CD4-positive, alpha-beta T cell (primary cell): ENCODE data around the gene ETF1. TPM values are rescaled to one million over a fixed set of nuclear protein-coding genes. Genes with fewer than 3 reads are reported as not detected.

Experiments
- ATAC-seq: fragments of 200-7000 bp; cut with Tn5 transposase; one replicate; pipeline ENCODE4 v1.10.0; 2022; ENCODE audit warnings: mild to moderate bottlenecking; ENCODE audit not compliant: poor library complexity
- CTCF ChIA-PET: fragments of 350-600 bp; sonication (Branson Sonifier 250); formaldehyde crosslinking; loops from one replicate; lab custom pipeline; 2021; ENCODE audit warnings: antibody characterized with exemption, inconsistent platforms; lab: Charles Lee
- POLR2A ChIA-PET: fragments of 350-600 bp; sonication (Branson Sonifier 250); formaldehyde crosslinking; loops from one replicate; lab custom pipeline; 2021; ENCODE audit warnings: antibody characterized with exemption, inconsistent platforms; lab: Charles Lee
- DNase-seq, 14 experiments: peaks; one replicate each; pipeline ENCODE4 v3.0.0-alpha.2; 2013 to 2020; ENCODE audit warnings: mixed read lengths in 2 of 14
- H3K27ac ChIP-seq, 2 donors: one replicate each; pipeline versions ENCODE4 v1.5.1 to v1.7.0; 2013; ENCODE audit warnings: low read length in 2 of 2, low read depth in 1 of 2, mild to moderate bottlenecking in 1 of 2
- H3K27me3 ChIP-seq, 2 experiments: 1 replicate in 1 of 2; 2 replicates in 1 of 2; pipeline versions ENCODE4 v1.6.1 to v1.7.0; 2013; ENCODE audit warnings: low read length in 2 of 2, control low read depth in 1 of 2, mild to moderate bottlenecking in 1 of 2, moderate library complexity in 1 of 2; ENCODE audit not compliant: insufficient read depth in 2 of 2, control insufficient read depth in 1 of 2
- H3K36me3 ChIP-seq: one replicate; pipeline ENCODE4 v1.6.1; 2013; ENCODE audit warnings: low read length, control low read depth; ENCODE audit not compliant: insufficient read depth
- H3K4me1 ChIP-seq: one replicate; pipeline ENCODE4 v1.6.1; 2013; ENCODE audit warnings: low read length, control low read depth; ENCODE audit not compliant: insufficient read depth
- H3K4me3 ChIP-seq: one replicate; pipeline ENCODE4 v1.5.1; 2013; ENCODE audit warnings: mild to moderate bottlenecking, low read length, moderate library complexity
- H3K9me3 ChIP-seq, 2 experiments: 1 replicate in 1 of 2; 2 replicates in 1 of 2; pipeline versions ENCODE4 v1.6.1 to v1.7.0; 2013; ENCODE audit warnings: low read length in 2 of 2, mild to moderate bottlenecking in 2 of 2, control low read depth in 1 of 2, moderate library complexity in 1 of 2; ENCODE audit not compliant: control insufficient read depth in 1 of 2, insufficient read depth in 1 of 2
- H3K27ac Mint-ChIP-seq: one replicate; pipeline ENCODE4 v1.8.0; 2020; ENCODE audit warnings: mixed read lengths
- H3K27me3 Mint-ChIP-seq: one replicate; pipeline ENCODE4 v1.8.0; 2021; ENCODE audit warnings: mixed read lengths
- H3K36me3 Mint-ChIP-seq: one replicate; pipeline ENCODE4 v1.8.0; 2021; ENCODE audit warnings: low read depth, mixed read lengths
- H3K4me1 Mint-ChIP-seq: one replicate; pipeline ENCODE4 v1.8.0; 2021; ENCODE audit warnings: low read depth, mixed read lengths
- H3K4me3 Mint-ChIP-seq: one replicate; pipeline ENCODE4 v1.8.0; 2020; ENCODE audit warnings: mild to moderate bottlenecking, mixed read lengths
- H3K9me3 Mint-ChIP-seq: one replicate; pipeline ENCODE4 v1.8.0; 2020; ENCODE audit warnings: mixed read lengths
- intact Hi-C, 2 experiments: fragments of 100-400 bp; cut with DNase I in 1 of 2; cut with micrococcal nuclease in 1 of 2; formaldehyde crosslinking; loops; one replicate each; pipeline versions ENCODE4 v1.15.1 to v1.9.0; 2023 to 2025; cut with DNase I, micrococcal nuclease
- total RNA-seq, 174 experiments: library from RNA in 2 of 174; stranded (reverse) in 2 of 174; gene quantifications; one replicate each; pipeline ENCODE4 v1.2.3 and lab custom pipeline; 2021 to 2026
- TF ChIP-seq, protein P1 (sequence below): fragments of 200-600 bp; IDR thresholded peaks from one replicate; pipeline ENCODE4 v1.8.0; 2022; ENCODE audit warnings: antibody characterized with exemption, mild to moderate bottlenecking

ETF1 gene
- total RNA-seq, 2 experiments from 2014 or later, result 178 to 187 TPM

DNA sequence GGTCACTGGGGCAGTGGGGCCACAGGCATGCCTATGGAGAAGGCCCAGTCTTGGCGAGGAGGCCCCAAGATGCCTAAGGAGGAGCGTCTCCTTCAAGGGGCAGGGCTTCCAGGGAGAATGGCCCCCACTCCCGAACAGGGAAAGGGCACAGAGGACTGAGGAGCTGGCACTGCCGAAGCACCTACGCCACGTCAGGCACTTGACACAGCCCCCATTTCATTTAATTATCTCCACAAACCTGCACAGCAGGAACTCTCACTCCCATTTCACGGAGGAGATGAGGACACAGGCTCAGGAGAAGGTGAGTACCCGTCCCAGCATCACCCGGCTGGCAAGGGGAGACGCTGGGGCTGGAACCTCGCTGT is 51.8 kb downstream of the ETF1 start:
- peaks cover 0 to 5% of the 10 kb centered on the region in 2 experiments for H3K9me3 ChIP-seq
- peaks cover 0 to 17% of the 10 kb centered on the region in 2 experiments for H3K27me3 ChIP-seq
- H3K27ac ChIP-seq, result no peak overlapping the region
- Mint-ChIP-seq H3K4me1 (peaks cover 15% of the 10 kb centered on the region), H3K9me3 (no peaks in the 10 kb centered on the region), H3K36me3 (no peaks in the 10 kb centered on the region), H3K27me3 (peaks cover 18% of the 10 kb centered on the region), H3K27ac (no peak overlapping the region), H3K4me3 (peak overlapping the region; percentile 38)
- no peaks in the 10 kb centered on the region for H3K36me3 ChIP-seq
- intact Hi-C loops, result loop anchor here (1.0 to 10.0 kb wide), 3 partner anchors 25 to 54 kb away; partner anchors contain the start of gene ETF1 (in 1 of the 2)
- ATAC-seq (no peak), DNase-seq (no peak)
- POLR2A ChIA-PET, result interaction anchor here (2.3 kb wide), 1 partner anchor 26 kb away, joined by 6 read pairs; the partner anchor contains the start of gene EGR1
- H3K4me1 ChIP-seq, result peaks cover 24% of the 10 kb centered on the region
- CTCF ChIA-PET, result no interaction called here
- TF ChIP-seq, protein P1, sequence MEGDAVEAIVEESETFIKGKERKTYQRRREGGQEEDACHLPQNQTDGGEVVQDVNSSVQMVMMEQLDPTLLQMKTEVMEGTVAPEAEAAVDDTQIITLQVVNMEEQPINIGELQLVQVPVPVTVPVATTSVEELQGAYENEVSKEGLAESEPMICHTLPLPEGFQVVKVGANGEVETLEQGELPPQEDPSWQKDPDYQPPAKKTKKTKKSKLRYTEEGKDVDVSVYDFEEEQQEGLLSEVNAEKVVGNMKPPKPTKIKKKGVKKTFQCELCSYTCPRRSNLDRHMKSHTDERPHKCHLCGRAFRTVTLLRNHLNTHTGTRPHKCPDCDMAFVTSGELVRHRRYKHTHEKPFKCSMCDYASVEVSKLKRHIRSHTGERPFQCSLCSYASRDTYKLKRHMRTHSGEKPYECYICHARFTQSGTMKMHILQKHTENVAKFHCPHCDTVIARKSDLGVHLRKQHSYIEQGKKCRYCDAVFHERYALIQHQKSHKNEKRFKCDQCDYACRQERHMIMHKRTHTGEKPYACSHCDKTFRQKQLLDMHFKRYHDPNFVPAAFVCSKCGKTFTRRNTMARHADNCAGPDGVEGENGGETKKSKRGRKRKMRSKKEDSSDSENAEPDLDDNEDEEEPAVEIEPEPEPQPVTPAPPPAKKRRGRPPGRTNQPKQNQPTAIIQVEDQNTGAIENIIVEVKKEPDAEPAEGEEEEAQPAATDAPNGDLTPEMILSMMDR, result no peak
- peak overlapping the region; percentile 51 for H3K4me3 ChIP-seq

DNA sequence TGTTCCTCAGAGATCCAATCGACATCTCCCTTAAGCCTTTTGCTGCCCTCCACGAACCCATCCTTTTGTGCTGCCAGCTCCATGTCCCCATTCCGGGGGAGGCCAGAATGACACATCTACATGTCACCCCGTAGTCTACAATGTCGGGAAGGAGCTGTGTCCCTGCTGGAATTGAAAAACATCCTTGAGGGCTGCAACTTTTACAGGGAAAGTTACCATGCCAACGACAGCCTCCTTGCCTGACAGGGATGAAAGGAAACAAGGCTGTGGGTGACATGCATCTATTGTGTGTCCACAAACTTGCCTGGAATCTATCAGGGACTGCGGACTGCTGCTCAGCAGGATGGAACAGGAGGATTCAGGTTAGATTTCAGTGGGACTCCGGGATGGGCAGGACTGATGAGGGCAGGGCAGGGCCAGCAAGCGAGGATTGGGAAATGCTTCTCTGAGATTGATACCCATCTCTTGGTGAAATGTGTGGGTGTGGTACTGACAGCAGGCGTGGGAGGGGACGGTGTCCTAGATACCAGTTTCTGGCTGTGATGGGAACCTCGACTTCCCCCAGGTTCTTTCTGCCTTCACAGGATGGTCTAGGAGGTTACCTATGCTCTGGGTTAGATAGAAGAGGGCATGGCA is 52.3 kb downstream of the ETF1 start:
- POLR2A ChIA-PET, result interaction anchor here (2.3 kb wide), 1 partner anchor 26 kb away, joined by 6 read pairs; the partner anchor contains the start of gene EGR1
- intact Hi-C loops, result loop anchor here (1.0 to 10.0 kb wide), 3 partner anchors 24 to 54 kb away; partner anchors contain the start of gene ETF1 (in 1 of the 2)
- Mint-ChIP-seq H3K27me3 (peaks cover 18% of the 10 kb centered on the region), H3K9me3 (no peaks in the 10 kb centered on the region), H3K27ac (no peak overlapping the region), H3K4me1 (peaks cover 15% of the 10 kb centered on the region), H3K4me3 (peak overlapping the region; percentile 37), H3K36me3 (no peaks in the 10 kb centered on the region)
- CTCF ChIA-PET, result interaction anchor here (0.9 kb wide), 1 partner anchor 24 kb away, joined by 3 read pairs; no protein-coding TSS in a partner anchor
- no peak for ATAC-seq
- TF ChIP-seq, protein P1, result no peak
- H3K4me3 ChIP-seq, result no peak overlapping the region
- H3K9me3 ChIP-seq, result peaks cover 0 to 5% of the 10 kb centered on the region in 2 experiments
- peaks cover 24% of the 10 kb centered on the region for H3K4me1 ChIP-seq
- DNase-seq, result no peak
- H3K27ac ChIP-seq, result no peak overlapping the region
- no peaks in the 10 kb centered on the region for H3K36me3 ChIP-seq
- peaks cover 0 to 17% of the 10 kb centered on the region in 2 experiments for H3K27me3 ChIP-seq

DNA sequence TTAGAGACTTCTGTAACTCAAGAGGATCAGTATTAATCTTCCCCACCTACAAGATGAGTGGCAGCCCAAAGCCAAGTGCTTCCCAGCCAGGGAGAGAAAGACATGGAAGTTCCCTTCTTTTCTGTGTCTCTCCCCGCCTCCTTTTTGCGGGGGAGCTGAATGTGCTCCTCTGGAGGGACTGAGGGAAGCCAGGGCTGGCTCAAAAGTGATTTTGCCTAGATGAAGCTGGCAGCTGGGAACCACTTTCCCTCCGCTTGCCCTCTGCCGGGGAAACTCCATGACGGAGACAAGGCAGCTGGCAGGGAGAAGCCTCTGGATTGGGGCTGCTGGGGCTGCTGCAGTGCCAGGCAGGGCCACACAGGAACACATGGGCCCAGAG is 53.4 kb downstream of the ETF1 start:
- ChIA-PET CTCF (interaction anchor here (0.9 to 1.5 kb wide), 2 partner anchors 23 to 25 kb away, joined by 3 read pairs; no protein-coding TSS in a partner anchor), POLR2A (interaction anchor here (2.3 kb wide), 1 partner anchor 25 kb away, joined by 6 read pairs; the partner anchor contains the start of gene EGR1)
- intact Hi-C loops, result loop anchor here (2.0 to 10.0 kb wide), 2 partner anchors 51 to 55 kb away; partner anchors contain the start of gene ETF1 (in 1 of the 2)
- no peak for DNase-seq
- Histone ChIP-seq H3K9me3 (peaks cover 0 to 5% of the 10 kb centered on the region in 2 experiments), H3K4me1 (peaks cover 24% of the 10 kb centered on the region), H3K27ac (no peak overlapping the region), H3K4me3 (no peak overlapping the region), H3K27me3 (peaks cover 0 to 17% of the 10 kb centered on the region in 2 experiments), H3K36me3 (no peaks in the 10 kb centered on the region)
- ATAC-seq, result no peak
- Mint-ChIP-seq H3K27ac (no peak overlapping the region), H3K9me3 (no peaks in the 10 kb centered on the region), H3K4me1 (peaks cover 15% of the 10 kb centered on the region), H3K27me3 (peaks cover 14% of the 10 kb centered on the region), H3K36me3 (no peaks in the 10 kb centered on the region), H3K4me3 (no peak overlapping the region)
- TF ChIP-seq, protein P1, result no peak
